Activated naive CD4-positive, alpha-beta T cell treated with anti-CD3 and anti-CD28 coated beads for 36 hours (primary cell): Measurements from ENCODE around the gene SETD5. TPM values are rescaled to one million over a fixed set of nuclear protein-coding genes. Genes with fewer than 3 reads are reported as not detected.

Source experiments
- CTCF ChIA-PET: fragments of 350-600 bp; sonication (Branson Sonifier 250); formaldehyde crosslinking; loops from one replicate; lab custom pipeline; 2021; ENCODE audit warnings: antibody characterized with exemption; lab: Charles Lee
- DNase-seq: peaks from one replicate; pipeline ENCODE4 v3.0.0-alpha.2; 2020
- H3K27ac Mint-ChIP-seq: one replicate; pipeline ENCODE4 v1.8.0; 2021; ENCODE audit warnings: mild to moderate bottlenecking, mixed read lengths
- H3K27me3 Mint-ChIP-seq: one replicate; pipeline ENCODE4 v1.8.0; 2021; ENCODE audit warnings: low read depth, mixed read lengths
- H3K36me3 Mint-ChIP-seq: one replicate; pipeline ENCODE4 v1.8.0; 2021; ENCODE audit warnings: low read depth, mixed read lengths
- H3K4me1 Mint-ChIP-seq: one replicate; pipeline ENCODE4 v1.8.0; 2021; ENCODE audit warnings: low read depth, mixed read lengths
- H3K4me3 Mint-ChIP-seq: one replicate; pipeline ENCODE4 v1.8.0; 2021; ENCODE audit warnings: mild to moderate bottlenecking, moderate library complexity, mixed read lengths
- H3K9me3 Mint-ChIP-seq: one replicate; pipeline ENCODE4 v1.8.0; 2021; ENCODE audit warnings: mixed read lengths
- intact Hi-C: fragments of 100-400 bp; cut with micrococcal nuclease; formaldehyde crosslinking; loops from one replicate; pipeline ENCODE4 v1.15.1; 2023
- total RNA-seq, 2 experiments: library from RNA; stranded (reverse); gene quantifications; one replicate each; pipeline ENCODE4 v1.2.3, GENCODE V29; 2021

Gene SETD5
- total RNA-seq, 2 experiments from 2014 or later = 125 to 133 TPM

- no peaks in the 10 kb centered on the region for H3K9me3 Mint-ChIP-seq
- intact Hi-C loops = no loop called here
- H3K27ac Mint-ChIP-seq = peak overlapping the region; percentile 50
These were observed 18.2 kb downstream of the SETD5 start for GRCh38 chr3:9415485-9416138.

GRCh38 chr3:9416139-9416780 lies 18.8 kb downstream of the SETD5 start:
- no peaks in the 10 kb centered on the region for H3K9me3 Mint-ChIP-seq
- no peak for DNase-seq
- H3K4me3 Mint-ChIP-seq = no peak overlapping the region
- peaks cover 53% of the 10 kb centered on the region for H3K4me1 Mint-ChIP-seq
- intact Hi-C loops = no loop called here
- H3K27me3 Mint-ChIP-seq = no peaks in the 10 kb centered on the region
- CTCF ChIA-PET = interaction anchor here (0.6 kb wide), 1 partner anchor 23 kb away, joined by 8 read pairs; no protein-coding TSS in a partner anchor
- H3K27ac Mint-ChIP-seq = peak overlapping the region; percentile 50
- peaks cover 15% of the 10 kb centered on the region for H3K36me3 Mint-ChIP-seq

More at GRCh38 chr3:9415485-9416138, 18.2 kb downstream of the SETD5 start:
- CTCF ChIA-PET = no interaction called here
- Mint-ChIP-seq H3K36me3 (peaks cover 15% of the 10 kb centered on the region), H3K4me3 (no peak overlapping the region), H3K27me3 (no peaks in the 10 kb centered on the region), H3K4me1 (peaks cover 47% of the 10 kb centered on the region)
- no peak for DNase-seq

- no peaks in the 10 kb centered on the region for H3K27me3 Mint-ChIP-seq
- no peaks in the 10 kb centered on the region for H3K9me3 Mint-ChIP-seq
- peak overlapping the region; percentile 76 for H3K27ac Mint-ChIP-seq
- no peak overlapping the region for H3K4me3 Mint-ChIP-seq
- DNase-seq = no peak
- intact Hi-C loops = loop anchor here (1.0 to 5.0 kb wide), 2 partner anchors 9 to 34 kb away; no protein-coding TSS in a partner anchor
- CTCF ChIA-PET = interaction anchor here (0.6 to 2.7 kb wide), 8 partner anchors 10 to 356 kb away, joined by 3 to 11 read pairs (median 3); partner anchors contain the start of gene SETD5
- H3K4me1 Mint-ChIP-seq = peaks cover 51% of the 10 kb centered on the region
- peaks cover 15% of the 10 kb centered on the region for H3K36me3 Mint-ChIP-seq
These were observed 23.6 kb downstream of the SETD5 start for GRCh38 chr3:9420850-9421549.

GRCh38 chr3:9422712-9423424 lies 25.5 kb downstream of the SETD5 start:
- peak overlapping the region; percentile 19 for H3K4me3 Mint-ChIP-seq
- peaks cover 45% of the 10 kb centered on the region for H3K4me1 Mint-ChIP-seq

GRCh38 chr3:9428411-9428810 lies 31.0 kb downstream of the SETD5 start:
- no peaks in the 10 kb centered on the region for H3K9me3 Mint-ChIP-seq
- peaks cover 14% of the 10 kb centered on the region for H3K4me1 Mint-ChIP-seq
- CTCF ChIA-PET = no interaction called here
- H3K27me3 Mint-ChIP-seq = no peaks in the 10 kb centered on the region
- no peak for DNase-seq
- no peak overlapping the region for H3K4me3 Mint-ChIP-seq
- H3K36me3 Mint-ChIP-seq = peaks cover 35% of the 10 kb centered on the region
- no peak overlapping the region for H3K27ac Mint-ChIP-seq
- intact Hi-C loops = no loop called here

More at GRCh38 chr3:9422712-9423424, 25.5 kb downstream of the SETD5 start:
- Mint-ChIP-seq H3K36me3 (peaks cover 20% of the 10 kb centered on the region), H3K27me3 (no peaks in the 10 kb centered on the region), H3K9me3 (no peaks in the 10 kb centered on the region), H3K27ac (peak overlapping the region; percentile 92)
- CTCF ChIA-PET = interaction anchor here (0.7 to 1.3 kb wide), 3 partner anchors 23 to 60 kb away, joined by 3 to 4 read pairs (median 4); partner anchors contain the start of gene THUMPD3
- peak; percentile 47 for DNase-seq
- intact Hi-C loops = loop anchor here (1.0 to 5.0 kb wide), 4 partner anchors 26 to 69 kb away; partner anchors contain the start of genes SETD5 and THUMPD3

- H3K4me3 Mint-ChIP-seq = no peak overlapping the region
- no peaks in the 10 kb centered on the region for H3K27me3 Mint-ChIP-seq
- peaks cover 52% of the 10 kb centered on the region for H3K36me3 Mint-ChIP-seq
- intact Hi-C loops = no loop called here
- CTCF ChIA-PET = interaction anchor here (0.6 to 0.7 kb wide), 2 partner anchors 10 to 28 kb away, joined by 3 to 5 read pairs; no protein-coding TSS in a partner anchor
- no peak overlapping the region for H3K27ac Mint-ChIP-seq
- peaks cover 7% of the 10 kb centered on the region for H3K4me1 Mint-ChIP-seq
- H3K9me3 Mint-ChIP-seq = no peaks in the 10 kb centered on the region
- no peak for DNase-seq
These were observed 33.3 kb downstream of the SETD5 start for GRCh38 chr3:9430733-9431132.

- Mint-ChIP-seq H3K4me3 (no peak overlapping the region), H3K4me1 (peaks cover 4% of the 10 kb centered on the region), H3K27ac (no peak overlapping the region), H3K9me3 (no peaks in the 10 kb centered on the region), H3K36me3 (peaks cover 50% of the 10 kb centered on the region), H3K27me3 (no peaks in the 10 kb centered on the region)
- intact Hi-C loops = no loop called here
- no peak for DNase-seq
- CTCF ChIA-PET = no interaction called here
These were observed 36.5 kb downstream of the SETD5 start for GRCh38 chr3:9433627-9434521.

GRCh38 chr3:9435316-9435715 lies 37.9 kb downstream of the SETD5 start:
- Mint-ChIP-seq H3K36me3 (peaks cover 43% of the 10 kb centered on the region), H3K27me3 (no peaks in the 10 kb centered on the region), H3K27ac (no peak overlapping the region), H3K4me3 (no peak overlapping the region), H3K9me3 (no peaks in the 10 kb centered on the region), H3K4me1 (peaks cover 4% of the 10 kb centered on the region)
- intact Hi-C loops = no loop called here
- CTCF ChIA-PET = interaction anchor here (0.6 to 0.8 kb wide), 3 partner anchors 68 to 88 kb away, joined by 3 to 4 read pairs (median 3); no protein-coding TSS in a partner anchor
- no peak for DNase-seq

- CTCF ChIA-PET = interaction anchor here (0.6 kb wide), 1 partner anchor 23 kb away, joined by 8 read pairs; no protein-coding TSS in a partner anchor
- Mint-ChIP-seq H3K9me3 (no peaks in the 10 kb centered on the region), H3K4me1 (peaks cover 10% of the 10 kb centered on the region), H3K27me3 (no peaks in the 10 kb centered on the region), H3K4me3 (no peak overlapping the region), H3K36me3 (peaks cover 47% of the 10 kb centered on the region), H3K27ac (no peak overlapping the region)
- intact Hi-C loops = no loop called here
- no peak for DNase-seq
These were observed 41.9 kb downstream of the SETD5 start for GRCh38 chr3:9439331-9439730.

GRCh38 chr3:9441501-9442221 lies 44.2 kb downstream of the SETD5 start:
- intact Hi-C loops = no loop called here
- CTCF ChIA-PET = interaction anchor here (0.5 to 1.1 kb wide), 3 partner anchors 42 to 62 kb away, joined by 3 to 4 read pairs (median 3); no protein-coding TSS in a partner anchor
- no peak for DNase-seq
- peaks cover 39% of the 10 kb centered on the region for H3K36me3 Mint-ChIP-seq
- no peaks in the 10 kb centered on the region for H3K27me3 Mint-ChIP-seq
- H3K9me3 Mint-ChIP-seq = no peaks in the 10 kb centered on the region
- H3K27ac Mint-ChIP-seq = peak overlapping the region; percentile 3
- H3K4me3 Mint-ChIP-seq = no peak overlapping the region
- H3K4me1 Mint-ChIP-seq = peaks cover 10% of the 10 kb centered on the region
